A549 treated with AZD9567 at 1 μM for 4 hours (cell line): ENCODE measurements around the gene PCDHGA4. TPM values are rescaled to one million over a fixed set of nuclear protein-coding genes. Genes with fewer than 3 reads are reported as not detected.

Source experiments
- total RNA-seq: library from RNA; stranded (reverse); fragments of 200-300 nt; extraction: Qiagen RNA extraction; gene quantifications from 5 replicates; pipeline ENCODE4 v1.2.3, GENCODE V29; 2022; ENCODE audit not compliant: insufficient read depth

The PCDHGA4 gene
- total RNA-seq, result 0.08 to 0.17 TPM (median 0.13 TPM) in 4 of 5 replicates, not detected in the other

GRCh38 chr5:141354900-141355469 is at the start of gene PCDHGA4:
TSS of gene PCDHGA4 (plus strand) at chr5:141355021. CDS start at chr5:141355108, 87 bp downstream.

GRCh38 chr5:141320225-141321169 is 34.3 kb upstream of the PCDHGA4 start, which contains the start of gene TAF7:
TSS of gene TAF7 (minus strand) at chr5:141320784. CDS start at chr5:141320044, 740 bp downstream.

GRCh38 chr5:141330299-141331080 is 24.3 kb upstream of the PCDHGA4 start, which contains the start of gene PCDHGA1:
TSS of gene PCDHGA1 (plus strand) at chr5:141330514.

GRCh38 chr5:141338538-141339306 is 16.1 kb upstream of the PCDHGA4 start, which contains the start of gene PCDHGA2:
TSS of gene PCDHGA2 (plus strand) at chr5:141338760.

GRCh38 chr5:141343242-141343952 is 11.4 kb upstream of the PCDHGA4 start, which contains the start of gene PCDHGA3:
TSS of gene PCDHGA3 (plus strand) at chr5:141343829. CDS start at chr5:141344034, 205 bp downstream.

GRCh38 chr5:141349917-141350619 is 4.8 kb upstream of the PCDHGA4 start, which contains the start of gene PCDHGB1:
TSS of gene PCDHGB1 (plus strand) at chr5:141350099. CDS start at chr5:141350261, 162 bp downstream.

GRCh38 chr5:141359790-141360426 is 5.1 kb downstream of the PCDHGA4 start, which contains the start of gene PCDHGB2:
TSS of gene PCDHGB2 (plus strand) at chr5:141359994. CDS start at chr5:141360136, 142 bp downstream.

DNA sequence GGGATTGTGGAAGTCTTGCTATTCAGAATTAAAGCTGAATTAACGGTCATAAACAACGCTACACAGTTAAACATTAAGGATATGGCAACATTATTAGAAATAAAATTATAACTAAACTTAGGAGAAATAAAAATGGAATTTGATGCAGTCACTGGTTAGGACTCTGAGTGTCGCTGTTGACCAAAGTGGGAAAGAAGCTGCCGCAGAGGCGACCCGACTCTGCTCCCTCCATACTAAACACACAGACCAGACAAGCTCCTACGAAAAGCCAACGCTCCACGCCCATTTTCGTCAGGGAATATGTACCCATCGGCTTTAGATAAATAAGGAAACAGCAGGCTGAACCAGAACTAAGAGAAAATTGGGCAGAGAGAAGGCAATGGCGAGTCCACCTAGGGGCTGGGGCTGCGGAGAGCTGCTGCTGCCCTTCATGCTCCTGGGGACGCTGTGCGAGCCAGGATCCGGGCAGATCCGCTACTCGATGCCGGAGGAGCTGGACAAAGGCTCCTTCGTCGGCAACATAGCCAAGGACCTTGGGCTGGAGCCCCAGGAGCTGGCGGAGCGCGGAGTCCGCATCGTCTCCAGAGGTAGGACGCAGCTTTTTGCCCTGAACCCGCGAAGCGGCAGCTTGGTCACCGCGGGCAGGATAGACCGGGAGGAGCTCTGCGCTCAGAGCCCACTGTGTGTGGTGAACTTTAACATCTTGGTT is 9.3 kb downstream of the PCDHGA4 start, which contains the start of gene PCDHGA5:
TSS of gene PCDHGA5 (plus strand) at position 211 of the 709 bp plus-strand sequence. CDS start at position 380, 169 bp downstream.

GRCh38 chr5:141369994-141370848 is 15.4 kb downstream of the PCDHGA4 start, which contains the start of gene PCDHGB3:
TSS of gene PCDHGB3 (plus strand) at chr5:141370242. CDS start at chr5:141370395, 153 bp downstream.

DNA sequence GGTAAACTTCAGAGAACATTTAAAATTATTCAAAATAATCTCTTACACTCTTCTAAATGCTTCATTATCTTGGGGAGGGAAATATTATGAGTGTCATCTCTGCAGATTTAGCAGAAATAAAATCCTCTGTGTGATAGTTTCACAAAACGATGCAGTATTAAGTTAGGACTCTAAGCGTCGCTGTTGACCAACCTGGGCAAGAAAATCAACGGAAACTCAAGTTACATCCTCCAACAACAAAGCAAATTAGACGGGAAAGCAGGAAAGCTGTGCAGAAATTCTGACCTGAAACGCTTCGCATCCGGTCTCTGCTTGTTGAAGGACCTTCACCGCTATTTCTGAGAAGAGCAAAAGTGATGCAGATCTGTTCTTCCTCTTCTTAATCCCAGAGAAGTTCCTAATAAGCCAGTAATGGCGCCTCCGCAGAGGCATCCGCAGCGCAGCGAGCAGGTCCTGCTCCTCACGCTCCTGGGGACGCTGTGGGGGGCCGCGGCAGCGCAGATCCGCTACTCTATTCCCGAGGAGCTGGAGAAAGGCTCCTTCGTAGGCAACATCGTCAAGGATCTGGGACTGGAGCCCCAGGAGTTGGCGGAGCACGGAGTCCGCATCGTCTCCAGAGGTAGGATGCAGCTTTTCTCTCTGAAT is 19.0 kb downstream of the PCDHGA4 start, which contains the start of gene PCDHGA6:
TSS of gene PCDHGA6 (plus strand) at position 219 of the 645 bp plus-strand sequence. CDS start at position 412, 193 bp downstream.

DNA sequence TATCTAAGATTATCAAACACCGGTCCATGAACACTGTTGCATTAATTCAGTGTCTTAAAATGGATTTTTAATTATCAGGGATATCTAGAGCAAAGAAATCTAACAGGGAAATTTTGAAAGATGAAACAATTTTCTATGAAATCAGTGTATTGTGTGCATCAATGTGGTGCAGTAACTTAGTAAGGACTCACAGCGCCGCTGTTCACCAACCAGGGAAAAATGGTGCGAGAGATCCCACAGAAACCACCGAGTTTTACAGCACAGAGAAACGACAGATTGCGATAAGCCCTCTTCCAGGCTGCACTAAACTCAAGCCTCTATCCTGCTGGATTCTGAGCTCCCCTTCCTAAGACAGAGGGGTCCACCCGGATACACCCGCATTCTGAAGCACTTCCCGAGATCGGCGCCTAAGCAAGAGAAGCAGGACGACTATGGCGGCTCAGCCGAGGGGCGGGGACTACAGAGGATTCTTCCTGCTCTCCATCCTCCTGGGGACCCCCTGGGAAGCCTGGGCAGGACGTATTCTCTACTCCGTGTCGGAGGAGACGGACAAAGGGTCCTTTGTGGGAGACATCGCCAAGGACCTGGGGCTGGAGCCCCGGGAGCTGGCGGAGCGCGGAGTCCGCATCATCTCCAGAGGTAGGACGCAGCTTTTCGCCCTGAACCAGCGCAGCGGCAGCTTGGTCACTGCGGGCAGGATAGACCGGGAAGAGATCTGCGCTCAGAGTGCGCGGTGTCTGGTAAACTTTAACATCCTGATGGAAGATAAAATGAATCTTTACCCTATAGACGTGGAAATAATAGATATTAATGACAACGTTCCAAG is 27.9 kb downstream of the PCDHGA4 start, which contains the start of gene PCDHGA7:
TSS of gene PCDHGA7 (plus strand) at position 274 of the 826 bp plus-strand sequence. CDS start at position 432, 158 bp downstream.

DNA sequence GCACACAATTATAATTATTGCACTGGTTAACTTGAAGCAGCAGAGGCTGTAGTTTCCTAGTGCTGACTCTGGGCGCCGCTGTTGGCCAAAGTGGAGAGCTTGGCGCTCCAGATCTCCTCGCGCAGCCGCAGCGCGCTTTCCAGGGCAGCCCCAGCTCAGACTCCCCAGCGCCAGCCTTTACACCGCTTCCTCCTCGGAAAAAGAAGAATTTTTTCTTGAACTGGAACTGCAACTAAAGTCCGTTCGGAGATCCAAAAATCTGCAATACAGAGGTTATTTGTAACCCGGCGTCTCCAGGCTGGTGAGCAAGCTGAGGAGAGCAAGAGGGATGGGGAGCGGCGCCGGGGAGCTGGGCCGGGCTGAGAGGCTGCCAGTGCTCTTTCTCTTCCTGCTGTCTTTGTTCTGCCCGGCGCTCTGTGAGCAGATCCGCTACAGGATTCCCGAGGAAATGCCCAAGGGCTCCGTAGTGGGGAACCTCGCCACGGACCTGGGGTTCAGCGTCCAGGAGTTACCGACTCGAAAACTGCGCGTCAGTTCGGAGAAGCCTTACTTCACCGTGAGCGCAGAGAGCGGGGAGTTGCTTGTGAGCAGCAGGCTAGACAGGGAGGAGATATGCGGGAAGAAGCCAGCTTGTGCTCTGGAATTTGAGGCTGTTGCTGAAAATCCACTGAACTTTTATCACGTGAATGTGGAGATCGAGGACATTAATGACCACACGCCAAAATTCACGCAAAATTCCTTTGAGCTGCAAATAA is 32.9 kb downstream of the PCDHGA4 start, which contains the start of gene PCDHGB4:
TSS of gene PCDHGB4 (plus strand) at position 142 of the 755 bp plus-strand sequence. CDS start at position 329, 187 bp downstream.

DNA sequence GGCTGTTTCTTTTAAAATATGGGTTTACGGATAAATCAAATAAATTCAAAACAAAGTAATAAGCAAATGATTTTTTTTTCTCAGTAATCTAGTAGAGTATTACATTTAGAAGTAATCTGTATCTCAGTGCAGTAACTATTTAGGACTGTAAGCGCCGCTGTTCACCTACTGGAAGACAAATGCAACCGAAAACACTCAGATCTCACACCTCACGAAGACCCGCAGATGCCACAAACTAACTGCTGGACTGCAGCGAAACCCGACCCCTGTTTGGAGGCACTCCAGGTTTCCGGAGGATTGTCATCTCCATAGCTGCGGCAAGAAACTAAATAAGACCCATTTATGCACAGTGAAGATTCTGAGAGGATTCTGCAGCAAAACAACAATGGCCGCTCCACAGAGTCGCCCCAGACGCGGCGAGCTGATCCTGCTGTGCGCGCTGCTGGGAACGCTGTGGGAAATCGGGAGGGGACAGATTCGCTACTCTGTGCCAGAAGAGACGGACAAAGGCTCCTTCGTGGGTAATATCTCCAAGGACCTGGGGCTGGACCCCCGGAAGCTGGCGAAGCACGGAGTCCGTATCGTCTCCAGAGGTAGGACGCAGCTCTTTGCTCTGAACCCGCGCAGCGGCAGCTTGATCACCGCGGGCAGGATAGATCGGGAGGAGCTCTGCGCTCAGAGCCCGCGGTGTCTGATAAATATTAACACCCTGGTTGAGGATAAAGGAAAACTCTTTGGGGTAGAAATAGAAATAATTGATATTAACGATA is 37.8 kb downstream of the PCDHGA4 start, which contains the start of gene PCDHGA8:
TSS of gene PCDHGA8 (plus strand) at position 205 of the 770 bp plus-strand sequence. CDS start at position 386, 181 bp downstream.

